ENCODE results near the gene ITPR1. TPM values are rescaled to one million over a fixed set of nuclear protein-coding genes. Genes with fewer than 3 reads are reported as not detected.

ITPR1 gene
- total and polyA plus RNA-seq, 2 experiments from 2014 or later, result 1.4 to 2.5 TPM

DNA sequence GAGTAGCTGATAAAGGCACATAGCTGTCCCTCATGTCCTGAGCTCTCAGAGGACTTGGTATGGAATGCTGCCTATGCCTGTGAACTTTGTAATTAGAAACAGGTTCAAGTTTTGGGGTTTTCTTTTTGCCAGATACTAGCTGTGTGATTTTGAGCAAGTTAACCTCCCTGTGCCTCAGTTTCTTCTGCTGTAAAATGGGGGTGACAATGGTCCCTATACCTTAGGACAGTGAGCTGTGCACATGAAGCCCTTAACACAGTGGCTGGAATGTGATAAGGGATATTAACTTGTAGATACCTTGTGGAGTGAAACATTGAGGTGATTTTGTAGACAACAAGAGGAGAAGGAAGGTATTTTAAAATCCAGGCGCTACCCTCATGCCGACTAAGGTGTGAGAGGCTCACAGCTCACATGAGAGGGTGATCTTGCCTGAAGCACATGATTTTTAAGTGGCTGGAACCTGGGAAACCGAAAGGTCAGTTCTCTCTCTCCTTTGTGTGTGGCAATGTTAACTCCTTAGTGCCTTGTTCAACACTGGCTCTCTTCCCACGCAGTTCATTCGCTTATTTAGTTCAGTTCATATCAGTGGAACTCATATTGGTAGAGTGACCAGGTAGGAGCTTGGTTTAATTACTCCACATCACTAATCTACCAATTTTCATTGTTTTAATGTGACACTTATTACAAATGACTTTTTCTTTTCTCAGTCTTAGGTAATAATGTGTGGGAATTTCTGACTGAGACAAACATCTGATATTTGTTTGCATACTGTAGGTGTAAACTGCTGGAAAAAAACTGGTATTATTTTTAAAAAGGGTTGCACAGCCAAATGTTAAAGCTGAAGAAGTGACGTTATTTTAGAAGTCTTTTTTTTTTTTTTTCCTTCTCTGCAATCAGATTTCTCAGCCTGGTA, 236.2 kb downstream of the ITPR1 start:
- Histone ChIP-seq H3K4me3 (no peak overlapping the region), H3K9ac (no peak overlapping the region), H3K9me2 (ENCODE audit: insufficient read depth) (no peaks in the 10 kb centered on the region), H3F3A (ENCODE audit: insufficient read depth) (no peaks in the 10 kb centered on the region), H2AFZ (no peak overlapping the region), H3K4me1 (ENCODE audit: insufficient read depth) (no peaks in the 10 kb centered on the region), H3K4me2 (ENCODE audit: unreplicated experiment) (no peak overlapping the region), H3K9me3 (ENCODE audit: low read depth) (no peaks in the 10 kb centered on the region), H3K36me3 (ENCODE audit: low read depth) (no peaks in the 10 kb centered on the region), H3K27me3 (replicated peaks; ENCODE audit: insufficient read depth) (no peaks in the 10 kb centered on the region), H4K20me1 (ENCODE audit: insufficient read depth) (no peaks in the 10 kb centered on the region), H3K79me2 (ENCODE audit: insufficient read depth) (no peaks in the 10 kb centered on the region), H3K27ac (no peak overlapping the region)
- no peak for DNase-seq
- 80 to 86% methylated on average over 6 of the region's 6 CpGs for WGBS, 2 experiments (ENCODE audit: low coverage in 1 of 2, low lambda C conversion rate in 2 of 2, missing lambda C conversion rate in 2 of 2)
- in situ Hi-C loops (cut with MboI), result loop anchor here (5.0 kb wide), 1 partner anchor 248 kb away; the partner anchor contains the start of gene BHLHE40
- TF ChIP-seq EZH2 (IDR thresholded peaks at IDR 0.05; ENCODE audit: insufficient read depth, poor library complexity, severe bottlenecking), result no peak
- TF ChIP-seq EZH2phosphoT487 (IDR thresholded peaks at IDR 0.05; ENCODE audit: insufficient read depth, low read depth), result no peak

DNA sequence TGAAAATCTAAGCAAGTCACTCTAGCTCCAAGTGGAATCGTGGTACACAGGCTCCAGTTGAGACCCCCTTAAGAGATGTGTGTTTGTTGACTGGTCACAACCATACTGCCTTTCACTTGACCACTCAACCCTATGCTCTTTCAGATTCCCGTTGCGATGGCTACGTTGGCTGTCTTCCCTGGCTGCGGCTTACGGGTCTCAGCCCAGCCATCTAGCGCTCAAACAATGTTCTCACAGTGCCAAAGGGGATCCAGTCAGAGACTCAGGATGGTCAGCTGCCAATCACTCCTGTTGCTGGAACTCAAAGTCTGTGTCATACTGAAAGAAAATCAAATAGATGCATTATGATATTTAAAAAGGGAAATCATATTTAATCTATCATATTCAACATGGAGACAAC, 237.6 kb downstream of the ITPR1 start:
- H3K36me3 ChIP-seq (ENCODE audit: low read depth), result no peaks in the 10 kb centered on the region
- no peak overlapping the region for H3K27ac ChIP-seq
- DNase-seq, result no peak
- H3K79me2 ChIP-seq (ENCODE audit: insufficient read depth), result no peaks in the 10 kb centered on the region
- no peaks in the 10 kb centered on the region for H3K9me3 ChIP-seq (ENCODE audit: low read depth)
- no peak overlapping the region for H3K4me2 ChIP-seq (ENCODE audit: unreplicated experiment)
- no peak overlapping the region for H3K4me3 ChIP-seq
- no peaks in the 10 kb centered on the region for H3F3A ChIP-seq (ENCODE audit: insufficient read depth)
- 64 to 68% methylated on average over 7 of the region's 7 CpGs for WGBS, 2 experiments (ENCODE audit: low coverage in 1 of 2, low lambda C conversion rate in 2 of 2, missing lambda C conversion rate in 2 of 2)
- no peak overlapping the region for H2AFZ ChIP-seq
- no peaks in the 10 kb centered on the region for H3K4me1 ChIP-seq (ENCODE audit: insufficient read depth)
- in situ Hi-C loops (cut with MboI), result no loop called here
- H3K9ac ChIP-seq, result no peak overlapping the region
- no peak for TF ChIP-seq EZH2phosphoT487 (IDR thresholded peaks at IDR 0.05; ENCODE audit: insufficient read depth, low read depth)
- TF ChIP-seq EZH2 (IDR thresholded peaks at IDR 0.05; ENCODE audit: insufficient read depth, poor library complexity, severe bottlenecking), result no peak
- H4K20me1 ChIP-seq (ENCODE audit: insufficient read depth), result no peaks in the 10 kb centered on the region
- no peaks in the 10 kb centered on the region for H3K27me3 ChIP-seq (replicated peaks; ENCODE audit: insufficient read depth)
- no peaks in the 10 kb centered on the region for H3K9me2 ChIP-seq (ENCODE audit: insufficient read depth)

DNA sequence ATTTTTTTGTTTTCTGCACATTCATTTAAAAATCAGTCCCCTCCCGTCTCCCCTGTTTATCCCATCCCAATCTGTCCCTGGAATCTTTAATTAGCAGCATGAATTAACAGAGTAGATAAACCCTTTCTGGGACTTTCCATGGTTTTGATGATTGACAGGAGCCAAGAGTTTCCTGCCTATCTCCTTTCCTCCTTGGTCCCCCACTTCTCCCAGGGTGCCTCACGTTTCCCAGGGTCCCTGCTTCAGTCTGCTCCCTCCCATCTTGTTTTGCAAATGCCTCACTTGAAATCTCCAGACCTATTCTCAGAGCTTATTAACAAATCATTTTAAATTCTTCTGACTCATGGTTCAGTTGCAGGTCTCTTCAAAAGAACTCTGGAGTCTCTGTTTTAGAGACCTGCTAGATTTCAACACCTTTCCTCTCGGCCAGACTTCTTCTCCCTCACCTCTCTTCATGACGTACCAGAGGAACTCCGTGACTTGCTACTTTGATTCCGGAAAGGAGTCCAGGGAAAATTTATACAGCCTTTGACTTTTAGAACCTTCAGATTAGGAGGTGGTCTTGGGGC, 238.5 kb downstream of the ITPR1 start:
- Histone ChIP-seq H3K4me3 (no peak overlapping the region), H3K4me2 (ENCODE audit: unreplicated experiment) (no peak overlapping the region), H2AFZ (no peak overlapping the region), H3K4me1 (ENCODE audit: insufficient read depth) (no peaks in the 10 kb centered on the region), H3F3A (ENCODE audit: insufficient read depth) (no peaks in the 10 kb centered on the region), H3K36me3 (ENCODE audit: low read depth) (no peaks in the 10 kb centered on the region), H3K9me3 (ENCODE audit: low read depth) (no peaks in the 10 kb centered on the region), H4K20me1 (ENCODE audit: insufficient read depth) (no peaks in the 10 kb centered on the region), H3K27me3 (replicated peaks; ENCODE audit: insufficient read depth) (no peaks in the 10 kb centered on the region), H3K27ac (no peak overlapping the region), H3K9ac (no peak overlapping the region), H3K9me2 (ENCODE audit: insufficient read depth) (no peaks in the 10 kb centered on the region), H3K79me2 (ENCODE audit: insufficient read depth) (no peaks in the 10 kb centered on the region)
- in situ Hi-C loops (cut with MboI), result no loop called here
- TF ChIP-seq EZH2 (IDR thresholded peaks at IDR 0.05; ENCODE audit: insufficient read depth, poor library complexity, severe bottlenecking), result no peak
- no peak for TF ChIP-seq EZH2phosphoT487 (IDR thresholded peaks at IDR 0.05; ENCODE audit: insufficient read depth, low read depth)
- WGBS, 2 experiments (ENCODE audit: low coverage in 1 of 2, low lambda C conversion rate in 2 of 2, missing lambda C conversion rate in 2 of 2), result 94 to 98% methylated on average over 6 of the region's 6 CpGs
- no peak for DNase-seq

DNA sequence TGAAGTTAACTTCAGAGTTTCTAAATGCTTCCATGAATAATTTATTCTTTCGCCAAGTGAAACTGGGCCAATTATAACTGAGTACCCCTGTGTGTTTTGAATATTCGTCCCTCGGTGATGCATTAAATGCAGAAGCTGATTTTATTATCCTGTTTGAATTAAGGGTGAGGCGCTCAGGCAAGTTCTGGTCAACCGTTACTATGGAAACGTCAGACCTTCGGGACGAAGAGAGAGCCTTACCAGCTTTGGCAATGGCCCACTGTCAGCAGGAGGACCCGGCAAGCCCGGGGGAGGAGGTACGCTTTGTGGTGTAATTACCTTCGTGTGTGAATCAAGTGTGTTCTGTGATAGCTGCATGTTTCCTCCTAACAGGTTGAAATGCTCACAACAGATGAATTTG, 239.8 kb downstream of the ITPR1 start:
- Histone ChIP-seq H3K9me2 (ENCODE audit: insufficient read depth) (no peaks in the 10 kb centered on the region), H3K36me3 (ENCODE audit: low read depth) (no peaks in the 10 kb centered on the region), H3K27ac (no peak overlapping the region), H3K27me3 (replicated peaks; ENCODE audit: insufficient read depth) (no peaks in the 10 kb centered on the region), H3K79me2 (ENCODE audit: insufficient read depth) (no peaks in the 10 kb centered on the region), H3K9ac (no peak overlapping the region), H2AFZ (no peak overlapping the region), H3K4me1 (ENCODE audit: insufficient read depth) (no peaks in the 10 kb centered on the region), H3K4me3 (no peak overlapping the region), H3K4me2 (ENCODE audit: unreplicated experiment) (no peak overlapping the region), H4K20me1 (ENCODE audit: insufficient read depth) (no peaks in the 10 kb centered on the region), H3F3A (ENCODE audit: insufficient read depth) (no peaks in the 10 kb centered on the region), H3K9me3 (ENCODE audit: low read depth) (no peaks in the 10 kb centered on the region)
- no peak for DNase-seq
- in situ Hi-C loops (cut with MboI), result no loop called here
- WGBS, 2 experiments (ENCODE audit: low coverage in 1 of 2, low lambda C conversion rate in 2 of 2, missing lambda C conversion rate in 2 of 2), result 67 to 69% methylated on average over 12 of the region's 12 CpGs
- TF ChIP-seq EZH2phosphoT487 (IDR thresholded peaks at IDR 0.05; ENCODE audit: insufficient read depth, low read depth) (no peak), EZH2 (IDR thresholded peaks at IDR 0.05; ENCODE audit: insufficient read depth, poor library complexity, severe bottlenecking) (no peak)
